HepG2 (cell line): ENCODE data around the gene MAT2A. TPM values are rescaled to one million over a fixed set of nuclear protein-coding genes. Genes with fewer than 3 reads are reported as not detected.
A peak's percentile ranks its signal among the peaks of the same experiment; 100 is the strongest.

Experiments used
- CENPBD1 ChIP-seq: sonication (generic); formaldehyde crosslinking; IDR thresholded peaks from 2 replicates; pipeline ENCODE4 v1.8.0; 2022; ENCODE audit warnings: missing genetic modification reagents, low read depth, mild to moderate bottlenecking, borderline replicate concordance
- ELF4 ChIP-seq: sonication (generic); formaldehyde crosslinking; IDR thresholded peaks from 2 replicates; pipeline ENCODE4 v1.5.0; 2020; ENCODE audit warnings: missing genetic modification reagents, mild to moderate bottlenecking, moderate library complexity, borderline replicate concordance
- GFI1 ChIP-seq: sonication (generic); formaldehyde crosslinking; IDR thresholded peaks from 2 replicates; pipeline ENCODE4 v1.5.0; 2020; ENCODE audit warnings: missing genetic modification reagents, mild to moderate bottlenecking, borderline replicate concordance
- KDM3A ChIP-seq: IDR thresholded peaks from 2 replicates; pipeline ENCODE4 v1.6.1; 2018; ENCODE audit warnings: low read depth, missing compliant biosample characterization
- MAZ ChIP-seq, 2 experiments: sonication (generic) in 1 of 2; formaldehyde crosslinking in 1 of 2; IDR thresholded peaks; 2 replicates each; pipeline versions ENCODE4 v1.5.0 to v1.6.1; 2012 to 2020; ENCODE audit warnings: low read depth in 2 of 2, mild to moderate bottlenecking in 2 of 2, borderline replicate concordance in 1 of 2, improper control_type of control experiment in 1 of 2, low read length in 1 of 2, missing genetic modification reagents in 1 of 2, moderate library complexity in 1 of 2
- NCOA5 ChIP-seq: sonication (generic); formaldehyde crosslinking; IDR thresholded peaks from 2 replicates; pipeline ENCODE4 v1.4.0; 2020; ENCODE audit warnings: missing genetic modification reagents
- RBM39 ChIP-seq: fragments of 200-400 bp; formaldehyde crosslinking; IDR thresholded peaks from one replicate; pipeline ENCODE4 v1.6.1; 2018; ENCODE audit warnings: antibody characterized with exemption, mild to moderate bottlenecking, low read depth, low read length; ENCODE audit not compliant: poor library complexity, severe bottlenecking
- RFXAP ChIP-seq: sonication (generic); formaldehyde crosslinking; IDR thresholded peaks from 2 replicates; pipeline ENCODE4 v1.4.0; 2020; ENCODE audit warnings: missing genetic modification reagents, borderline replicate concordance
- SNAPC4 ChIP-seq: sonication (generic); formaldehyde crosslinking; IDR thresholded peaks from 2 replicates; pipeline ENCODE4 v1.4.0; 2020; ENCODE audit warnings: mild to moderate bottlenecking, missing genetic modification reagents
- SOX13 ChIP-seq, 3 experiments: fragments of 450-650 bp in 1 of 3; sonication (generic) in 1 of 3; formaldehyde crosslinking in 1 of 3; IDR thresholded peaks in 2 of 3; conservative IDR thresholded peaks in 1 of 3; 2 replicates each; pipeline versions ENCODE4 v1.5.0 to v1.6.1; 2016 to 2020; ENCODE audit warnings: antibody characterized with exemption in 1 of 3, mild to moderate bottlenecking in 1 of 3, missing compliant biosample characterization in 1 of 3, missing genetic modification reagents in 1 of 3, moderate library complexity in 1 of 3
- STAT5B ChIP-seq: sonication (generic); formaldehyde crosslinking; IDR thresholded peaks from 2 replicates; pipeline ENCODE4 v1.4.0; 2020; ENCODE audit warnings: missing genetic modification reagents
- TARDBP ChIP-seq: sonication (generic); formaldehyde crosslinking; IDR thresholded peaks from 2 replicates; pipeline ENCODE4 v1.8.0; 2022; ENCODE audit warnings: mild to moderate bottlenecking, missing genetic modification reagents
- TFAP4 ChIP-seq: sonication (generic); IDR thresholded peaks from 2 replicates; pipeline ENCODE4 v1.6.1; 2016; ENCODE audit warnings: low read depth, borderline replicate concordance
- ZFP82 ChIP-seq: sonication (generic); formaldehyde crosslinking; IDR thresholded peaks from 2 replicates; pipeline ENCODE4 v1.5.1; 2020; ENCODE audit warnings: mild to moderate bottlenecking, missing genetic modification reagents, borderline replicate concordance
- ZFY ChIP-seq: sonication (generic); formaldehyde crosslinking; IDR thresholded peaks from 2 replicates; pipeline ENCODE4 v1.4.0; 2020; ENCODE audit warnings: missing genetic modification reagents
- ZNF12 ChIP-seq: sonication (generic); formaldehyde crosslinking; IDR thresholded peaks from 2 replicates; pipeline ENCODE4 v1.5.0; 2020; ENCODE audit warnings: missing genetic modification reagents
- ZNF160 ChIP-seq: sonication (generic); formaldehyde crosslinking; IDR thresholded peaks from 2 replicates; pipeline ENCODE4 v1.8.0; 2022; ENCODE audit warnings: mild to moderate bottlenecking, inconsistent platforms, missing genetic modification reagents
- ZNF282 ChIP-seq: fragments of 450-650 bp; IDR thresholded peaks from 2 replicates; pipeline ENCODE4 v1.6.1; 2018; ENCODE audit not compliant: partially characterized antibody
- ZNF331 ChIP-seq: sonication (generic); formaldehyde crosslinking; IDR thresholded peaks from 2 replicates; pipeline ENCODE4 v1.4.0; 2020; ENCODE audit warnings: missing genetic modification reagents
- ZNF724P ChIP-seq: sonication (generic); formaldehyde crosslinking; IDR thresholded peaks from 2 replicates; pipeline ENCODE4 v1.8.0; 2022; ENCODE audit warnings: missing genetic modification reagents, borderline replicate concordance
- ZSCAN22 ChIP-seq: sonication (generic); formaldehyde crosslinking; IDR thresholded peaks from 2 replicates; pipeline ENCODE4 v1.4.0; 2020; ENCODE audit warnings: mild to moderate bottlenecking, missing genetic modification reagents
- polyA plus RNA-seq, 8 experiments: library from polyadenylated mRNA; depleted of rRNA in 3 of 8; stranded (reverse) in 7 of 8; unstranded in 1 of 8; fragments of >200 nt; fragmentation: Illumina TruSeq in 4 of 8; extraction: Trizol in 4 of 8; gene quantifications; 2 replicates each; pipeline versions ENCODE4 v1.2.1 to v1.2.3, GENCODE V29; 2011 to 2016; ENCODE audit warnings: low read depth in 4 of 8, missing spikeins in 1 of 8, mixed read lengths in 1 of 8; ENCODE audit not compliant: insufficient read depth in 1 of 8
- total RNA-seq, 5 experiments: library from RNA; depleted of rRNA; stranded (reverse); fragments of >200 nt; fragmentation: Illumina TruSeq; extraction: Trizol; gene quantifications; 2 replicates each; pipeline ENCODE4 v1.2.3, GENCODE V29; 2016; ENCODE audit warnings: low read depth in 1 of 5

The MAT2A gene
- total and polyA plus RNA-seq, 2 of the 13 experiments (the other 11 are each of a cell fraction or from before 2014, with no cell fraction given), result 155 to 331 TPM

GRCh38 chr2:85561280-85562212 lies 22.6 kb downstream of the MAT2A start, which contains the start of gene GGCX (continued):
- TF ChIP-seq SNAPC4 (CRISPR knock-in tag) (no peak), ZNF12 (CRISPR knock-in tag) (peak; percentile 52; the same call in 1 of the 2 replicates), ZSCAN22 (CRISPR knock-in tag) (no peak; the same call in 1 of the 2 replicates), RBM39 (peak; percentile 88), TARDBP (peak; percentile 92), ZNF282 (no peak), GFI1 (CRISPR knock-in tag) (no peak), STAT5B (CRISPR knock-in tag) (no peak), ZFP82 (CRISPR knock-in tag) (peak; percentile 57; the same call in 1 of the 2 replicates), ELF4 (CRISPR knock-in tag) (0 out of 2 replicates have a peak, but pooled peaks have one; percentile 50), MAZ (IDR thresholded peaks at IDR 0.05; ENCODE audit: borderline replicate concordance, low read depth, low read length) (peak; percentile 71; the same call in 1 of the 2 replicates), MAZ (CRISPR knock-in tag; IDR thresholded peaks at IDR 0.05; ENCODE audit: low read depth) (peak; percentile 94), TFAP4 (peak; percentile 88; the same call in 1 of the 2 replicates), CENPBD1 (CRISPR knock-in tag) (no peak), KDM3A (CRISPR knock-in tag) (peak; percentile 60; the same call in 1 of the 2 replicates), SOX13 (IDR thresholded peaks at IDR 0.05) (no peak; the same call in 1 of the 2 replicates), SOX13 (CRISPR knock-in tag; conservative IDR thresholded peaks at IDR 0.05 in 1 of 2, IDR thresholded peaks at IDR 0.05 in 1 of 2) (peak in 1 of 2 experiments; percentile 58; a peak in 1 of 4 replicates), ZNF331 (peak; percentile 67; the same call in 1 of the 2 replicates), ZFY (CRISPR knock-in tag) (peak; percentile 75), RFXAP (CRISPR knock-in tag) (peak; percentile 20; the same call in 1 of the 2 replicates), ZNF724P (CRISPR knock-in tag) (no peak; the same call in 1 of the 2 replicates), NCOA5 (CRISPR knock-in tag) (no peak), ZNF160 (CRISPR knock-in tag) (0 out of 2 replicates have a peak, but pooled peaks have one; percentile 75)
